Progenitor cell of endocrine pancreas (in vitro differentiated cells): ENCODE results near the gene ST3GAL3. TPM values are rescaled to one million over a fixed set of nuclear protein-coding genes. Genes with fewer than 3 reads are reported as not detected.

Experiments used
- DNase-seq: peaks from one replicate; pipeline ENCODE4 v3.0.0; 2021; ENCODE audit warnings: low spot score; ENCODE audit not compliant: unreplicated experiment
- H3K27ac Mint-ChIP-seq: 2 replicates; pipeline ENCODE4 v1.8.0; 2021; ENCODE audit warnings: mild to moderate bottlenecking, moderate library complexity, mixed read lengths
- H3K27me3 Mint-ChIP-seq: 2 replicates; pipeline ENCODE4 v1.8.0; 2021; ENCODE audit warnings: mixed read lengths
- H3K36me3 Mint-ChIP-seq: 2 replicates; pipeline ENCODE4 v1.8.0; 2022; ENCODE audit warnings: mixed read lengths; ENCODE audit not compliant: insufficient read depth
- H3K4me1 Mint-ChIP-seq: 2 replicates; pipeline ENCODE4 v1.8.0; 2021; ENCODE audit warnings: low read depth, mixed read lengths
- H3K4me3 Mint-ChIP-seq: 2 replicates; pipeline ENCODE4 v1.8.0; 2021; ENCODE audit warnings: low read depth, mild to moderate bottlenecking, moderate library complexity, mixed read lengths
- H3K9me3 Mint-ChIP-seq: 2 replicates; pipeline ENCODE4 v1.8.0; 2021; ENCODE audit warnings: low read depth, mixed read lengths
- CTCF ChIP-seq: fragments of 200-600 bp; sonication (generic); IDR thresholded peaks from one replicate; pipeline ENCODE4 v1.5.0; 2021; ENCODE audit warnings: antibody characterized with exemption, mild to moderate bottlenecking; ENCODE audit not compliant: unreplicated experiment
- total RNA-seq: library from RNA; stranded (reverse); gene quantifications from 2 replicates; pipeline ENCODE4 v1.2.1, GENCODE V29; 2021

ST3GAL3 gene
- total RNA-seq, 1 donor from 2014 or later = 14.9 TPM

- no peak overlapping the region for H3K4me3 Mint-ChIP-seq
- no peak for TF ChIP-seq CTCF
- H3K4me1 Mint-ChIP-seq = peaks cover 4% of the 10 kb centered on the region
- H3K9me3 Mint-ChIP-seq = no peaks in the 10 kb centered on the region
- no peaks in the 10 kb centered on the region for H3K36me3 Mint-ChIP-seq
- no peak for DNase-seq
- H3K27me3 Mint-ChIP-seq = no peaks in the 10 kb centered on the region
- H3K27ac Mint-ChIP-seq = no peak overlapping the region
Observed at GRCh38 chr1:43857163-43857562, 149.8 kb downstream of the ST3GAL3 start.

GRCh38 chr1:43858324-43858723 is 151.0 kb downstream of the ST3GAL3 start:
- H3K9me3 Mint-ChIP-seq = no peaks in the 10 kb centered on the region
- TF ChIP-seq CTCF = no peak
- no peak overlapping the region for H3K4me3 Mint-ChIP-seq
- H3K36me3 Mint-ChIP-seq = no peaks in the 10 kb centered on the region
- peaks cover 4% of the 10 kb centered on the region for H3K4me1 Mint-ChIP-seq
- no peaks in the 10 kb centered on the region for H3K27me3 Mint-ChIP-seq
- DNase-seq = no peak
- no peak overlapping the region for H3K27ac Mint-ChIP-seq

- DNase-seq = no peak
- no peak overlapping the region for H3K27ac Mint-ChIP-seq
- H3K36me3 Mint-ChIP-seq = no peaks in the 10 kb centered on the region
Observed at GRCh38 chr1:43861337-43861736, 154.0 kb downstream of the ST3GAL3 start.

GRCh38 chr1:43861988-43862735 is 154.8 kb downstream of the ST3GAL3 start:
- no peaks in the 10 kb centered on the region for H3K9me3 Mint-ChIP-seq
- TF ChIP-seq CTCF = no peak
- no peak overlapping the region for H3K4me3 Mint-ChIP-seq
- no peak for DNase-seq
- no peak overlapping the region for H3K27ac Mint-ChIP-seq
- H3K4me1 Mint-ChIP-seq = peaks cover 11% of the 10 kb centered on the region
- H3K27me3 Mint-ChIP-seq = no peaks in the 10 kb centered on the region
- H3K36me3 Mint-ChIP-seq = no peaks in the 10 kb centered on the region

More at GRCh38 chr1:43861337-43861736, 154.0 kb downstream of the ST3GAL3 start:
- Mint-ChIP-seq H3K4me1 (peaks cover 11% of the 10 kb centered on the region), H3K27me3 (no peaks in the 10 kb centered on the region), H3K9me3 (no peaks in the 10 kb centered on the region), H3K4me3 (no peak overlapping the region)
- no peak for TF ChIP-seq CTCF

- Mint-ChIP-seq H3K4me1 (peaks cover 7% of the 10 kb centered on the region), H3K27me3 (peaks cover 2% of the 10 kb centered on the region), H3K36me3 (no peaks in the 10 kb centered on the region), H3K4me3 (no peak overlapping the region), H3K27ac (no peak overlapping the region), H3K9me3 (no peaks in the 10 kb centered on the region)
- DNase-seq = no peak
- TF ChIP-seq CTCF = no peak
Observed at GRCh38 chr1:43864111-43865045, 157.0 kb downstream of the ST3GAL3 start.
